Astrocyte of the spinal cord (primary cell): ENCODE measurements around the gene ATOH1.

Experiments
- DNase-seq: peaks from one replicate; pipeline ENCODE4 v3.0.0; 2011; ENCODE audit warnings: low read depth, low spot score
- H3K4me3 ChIP-seq: 2 replicates; pipeline ENCODE4 v1.5.1; 2011; ENCODE audit warnings: low read depth, mild to moderate bottlenecking, low read length, moderate library complexity
- CTCF ChIP-seq: IDR thresholded peaks from 2 replicates; pipeline ENCODE4 v1.5.1; 2012; ENCODE audit warnings: low read depth, mild to moderate bottlenecking, low read length, inconsistent platforms
- in situ Hi-C: cut with HindIII; loops from 2 replicates; pipeline ENCODE4 v1.10.0; 2017; ENCODE audit warnings: low sequenced_read_pairs

ATOH1 gene

DNA sequence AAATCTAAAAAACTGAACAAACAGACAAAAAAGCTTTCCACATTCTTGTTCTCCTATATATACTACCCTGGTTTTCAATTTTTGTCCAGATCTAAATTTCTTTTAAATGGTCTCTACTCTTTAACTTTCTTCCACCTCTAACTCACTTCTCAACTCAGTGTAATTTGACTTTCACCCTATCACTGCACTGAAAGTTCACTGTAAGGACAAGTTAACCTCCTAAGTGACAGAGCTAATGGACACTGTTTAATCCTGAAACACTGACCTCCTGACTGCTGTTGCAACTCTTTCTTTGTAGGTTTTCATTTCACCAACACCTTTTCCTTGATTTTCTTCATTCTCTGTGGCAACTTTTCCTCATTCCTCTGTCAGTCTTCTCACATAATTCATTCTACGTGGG is 50.0 kb downstream of the ATOH1 start:
- in situ Hi-C loops, result no loop called here
- DNase-seq, result no peak
- H3K4me3 ChIP-seq, result no peak overlapping the region
- no peak for TF ChIP-seq CTCF

- H3K4me3 ChIP-seq, result no peak overlapping the region
- TF ChIP-seq CTCF, result no peak
- DNase-seq, result no peak
- in situ Hi-C loops, result no loop called here
Measured at GRCh38 chr4:93879919-93880318, 51.4 kb downstream of the ATOH1 start.
